NCI-H2107 treated with DMSO at 0.1 percent for 48 hours (cell line): ENCODE data around the gene PRAMEF33.
"Not testable (repeated sequence)": the region's sequence is repeated elsewhere in the genome, so short reads cannot be mapped to it uniquely, and the experiment has no call there.

Experiments
- DNase-seq: peaks from one replicate; lab custom pipeline; 2025; ENCODE audit not compliant: unreplicated experiment; lab: John Stamatoyannopoulos, UW

PRAMEF33 gene, protein sequence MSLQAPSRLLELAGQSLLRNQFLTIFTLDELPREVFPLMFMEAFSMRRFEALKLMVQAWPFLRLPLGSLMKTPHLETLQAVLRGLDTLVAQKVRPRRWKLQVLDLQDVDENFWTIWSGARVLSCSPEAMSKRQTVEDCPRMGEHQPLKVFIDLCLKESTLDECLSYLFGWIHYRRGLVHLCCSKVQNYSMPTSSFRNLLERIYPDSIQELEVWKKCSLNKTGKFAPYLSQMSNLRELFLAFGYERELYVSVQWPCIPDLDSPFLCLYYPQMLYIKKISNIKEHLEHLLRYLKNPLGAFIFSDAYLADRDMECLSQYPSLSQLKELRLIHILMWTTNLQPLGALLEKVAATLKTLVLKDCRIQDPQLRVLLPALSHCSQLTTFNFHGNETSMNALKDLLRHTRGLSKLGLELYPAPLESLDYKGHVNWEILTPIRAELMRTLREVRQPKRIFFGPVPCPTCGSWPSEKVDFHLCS

GRCh38 chr1:13303239-13303638 lies at the start of gene PRAMEF33:
TSS of gene PRAMEF33 (plus strand) at chr1:13303539. CDS start at chr1:13305955, 2,416 bp downstream.
- DNase-seq = not testable (repeated sequence)

DNA sequence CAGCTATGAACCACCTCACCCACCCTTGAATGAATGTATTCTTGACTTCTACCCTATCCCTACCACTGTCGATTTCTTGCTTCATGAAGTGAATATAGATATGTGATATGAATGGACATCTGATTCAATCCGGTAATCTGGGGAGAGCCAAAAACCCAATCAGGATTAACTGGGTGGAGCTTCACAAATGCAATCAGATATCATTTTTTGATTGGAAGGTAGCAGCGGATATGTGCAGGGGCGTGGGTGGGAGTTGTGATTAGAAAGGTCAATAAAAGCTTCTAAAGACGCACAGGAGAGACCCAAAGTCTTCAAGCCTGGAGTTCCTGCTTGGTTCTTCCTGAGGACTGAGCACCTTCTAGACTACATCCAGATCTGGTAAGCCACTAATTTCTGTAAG lies 49.4 kb upstream of the PRAMEF33 start, which contains the start of gene PRAMEF5:
TSS of gene PRAMEF5 (plus strand) at position 301 of the 400 bp plus-strand sequence. CDS start 5,071 bp downstream, outside the sequence.
- not testable (repeated sequence) for DNase-seq

DNA sequence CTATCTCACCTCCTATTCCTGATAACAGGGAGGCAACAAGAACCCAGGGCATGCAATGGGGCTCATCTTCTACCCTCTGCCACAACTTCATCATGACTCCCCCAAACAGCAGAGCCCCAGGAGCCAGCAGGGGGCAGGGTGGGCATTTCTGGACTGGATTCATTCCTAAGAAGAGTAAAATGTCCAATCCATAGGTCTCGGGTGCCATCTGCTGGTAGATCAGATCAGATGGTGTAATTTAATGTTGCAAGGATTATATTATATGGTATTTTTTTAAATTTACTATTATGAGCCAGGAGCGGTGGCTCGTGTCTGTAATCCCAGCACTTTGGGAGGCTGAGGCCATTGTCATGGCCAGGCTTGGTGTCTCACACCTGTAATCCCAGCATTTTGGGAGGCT lies 38.2 kb upstream of the PRAMEF33 start:
- DNase-seq = not testable (repeated sequence)

- DNase-seq = not testable (repeated sequence)
Measured at GRCh38 chr1:13277016-13277415, 26.3 kb upstream of the PRAMEF33 start.

DNA sequence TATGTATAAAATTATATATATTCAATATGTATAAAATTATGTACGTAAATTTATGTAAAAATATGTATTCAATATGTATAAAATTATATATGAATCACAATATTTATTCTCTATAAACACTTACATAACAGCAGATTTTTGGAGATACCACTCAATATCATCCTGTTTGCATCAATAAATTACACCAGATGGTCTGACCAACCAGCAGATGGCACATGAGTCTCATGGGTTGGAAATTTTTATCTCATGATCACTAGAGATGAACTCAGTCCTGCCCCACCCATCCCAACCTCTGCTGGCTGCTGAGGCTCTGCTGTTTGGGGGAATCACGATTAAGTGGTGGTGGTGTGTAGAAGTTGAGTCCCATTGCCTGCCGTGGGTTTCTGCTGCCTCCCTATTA lies 23.7 kb upstream of the PRAMEF33 start:
- DNase-seq = not testable (repeated sequence)

DNA sequence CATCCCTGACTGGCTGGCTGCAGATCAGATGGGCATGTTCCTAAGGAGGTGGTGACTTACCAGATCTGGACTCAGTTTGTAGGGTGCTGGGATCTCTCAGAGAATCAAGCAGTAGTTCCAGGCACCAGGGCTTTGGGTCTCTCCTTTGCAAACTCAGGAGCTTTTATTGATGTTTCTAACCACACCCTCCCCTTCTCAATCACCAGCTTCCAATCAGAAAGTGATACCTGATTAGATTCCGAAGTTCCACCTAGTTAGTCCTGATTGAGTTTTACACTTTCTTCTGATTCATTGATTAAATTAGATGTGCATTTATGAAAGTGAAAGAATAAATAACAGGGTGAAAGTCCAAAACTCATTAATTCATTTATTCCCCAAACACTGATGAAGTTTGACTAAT lies 18.3 kb upstream of the PRAMEF33 start, which contains the start of gene PRAMEF8:
TSS of gene PRAMEF8 (minus strand) at position 101 of the 400 bp plus-strand sequence. CDS start 1,046 bp downstream, outside the sequence.
- not testable (repeated sequence) for DNase-seq

DNA sequence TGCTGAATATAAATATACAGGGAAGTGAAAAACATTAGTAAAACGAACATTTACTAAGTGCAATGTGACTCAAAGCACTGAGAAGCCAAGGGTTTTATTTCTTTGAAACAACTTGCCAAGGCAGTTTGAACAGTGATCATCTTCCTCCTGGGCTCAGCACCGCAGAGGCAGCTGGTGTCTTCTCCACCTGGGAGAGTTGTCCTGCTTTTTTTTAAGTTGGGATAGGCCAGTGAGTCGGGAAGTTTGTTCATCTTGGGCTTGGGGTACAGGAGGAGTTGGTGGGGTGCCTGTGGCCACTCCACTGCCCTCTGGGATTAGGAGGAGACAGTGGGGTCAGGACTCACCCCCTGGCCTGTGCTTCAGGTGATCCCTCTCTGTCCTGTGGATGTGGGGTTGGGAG lies 14.3 kb upstream of the PRAMEF33 start:
- not testable (repeated sequence) for DNase-seq

DNA sequence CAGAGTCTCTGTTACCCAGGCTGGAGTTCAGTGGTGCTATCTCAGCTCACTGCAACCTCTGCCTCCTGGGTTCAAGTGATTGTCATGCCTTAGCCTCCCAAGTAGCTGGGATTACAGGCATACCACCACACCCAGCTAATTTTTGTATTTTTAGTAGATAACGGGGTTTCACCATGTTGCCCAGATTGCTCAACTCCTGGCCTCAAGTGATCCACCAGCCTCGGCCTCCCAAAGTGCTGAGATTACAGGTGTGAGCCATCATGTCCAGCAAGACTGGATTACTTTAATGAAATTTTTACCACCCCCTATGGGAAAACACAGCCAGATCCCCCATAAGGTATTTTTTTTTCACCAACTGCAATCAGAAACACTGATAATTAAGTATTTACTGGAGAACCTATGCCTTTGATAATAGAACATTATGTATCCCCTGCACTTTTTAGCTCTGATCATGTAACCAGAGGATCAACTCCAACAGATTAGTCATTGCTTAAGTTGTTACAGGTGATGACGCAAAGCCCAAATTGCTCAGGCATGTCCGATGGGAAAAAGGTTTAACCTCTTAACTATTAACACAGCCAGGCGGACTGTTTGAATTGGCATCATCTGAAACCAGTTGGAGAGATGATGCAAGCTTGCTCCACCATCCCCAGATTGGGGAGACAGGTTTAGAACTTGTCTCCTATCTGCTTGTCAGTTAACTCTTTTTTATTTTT lies 6.0 kb upstream of the PRAMEF33 start:
- DNase-seq = not testable (repeated sequence)

DNA sequence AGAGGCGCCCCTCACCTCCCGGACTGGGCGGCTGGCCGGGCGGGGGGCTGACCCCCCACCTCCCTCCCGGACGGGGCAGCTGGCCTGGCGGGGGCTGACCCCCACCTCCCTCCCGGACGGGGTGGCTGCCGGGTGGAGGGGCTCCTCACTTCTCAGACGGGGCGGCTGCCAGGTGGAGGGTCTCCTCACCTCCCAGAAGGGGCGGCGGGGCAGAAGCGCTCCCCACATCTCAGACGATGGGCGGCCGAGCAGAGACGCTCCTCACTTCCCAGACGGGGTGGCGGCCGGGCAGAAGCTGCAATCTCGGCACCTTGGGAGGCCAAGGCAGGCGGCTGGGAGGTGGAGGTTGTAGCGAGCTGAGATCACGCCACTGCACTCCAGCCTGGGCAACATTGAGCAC lies 4.6 kb upstream of the PRAMEF33 start:
- DNase-seq = not testable (repeated sequence)

DNA sequence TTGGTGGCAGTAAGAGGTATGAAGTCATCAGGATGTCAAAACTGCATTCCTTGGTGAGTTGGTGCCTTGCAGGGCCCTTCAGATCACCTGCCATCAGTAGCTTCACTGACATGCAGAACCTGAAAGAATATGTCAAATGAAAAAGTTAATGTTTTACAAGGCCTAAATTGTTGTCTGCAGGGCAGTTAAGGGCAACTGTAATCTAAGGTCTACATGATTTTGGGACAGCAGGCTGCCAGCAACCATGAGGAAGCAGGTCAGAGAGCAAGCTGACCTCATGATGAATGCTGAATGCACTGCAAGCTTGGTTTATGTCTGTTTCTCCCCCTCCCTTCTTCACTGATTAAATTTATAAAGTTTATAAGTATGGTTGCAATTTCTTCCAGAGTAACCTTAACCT lies 1.1 kb upstream of the PRAMEF33 start:
- DNase-seq = not testable (repeated sequence)

- not testable (repeated sequence) for DNase-seq
Measured at GRCh38 chr1:13315281-13315680, 11.9 kb downstream of the PRAMEF33 start, which contains the start of gene PRAMEF15. TSS of gene PRAMEF15 (plus strand) at chr1:13315581. CDS start at chr1:13318408, 2,827 bp downstream.

GRCh38 chr1:13342496-13342895 lies 39.2 kb downstream of the PRAMEF33 start:
- not testable (repeated sequence) for DNase-seq

- not testable (repeated sequence) for DNase-seq
Measured at GRCh38 chr1:13347034-13347433, 43.7 kb downstream of the PRAMEF33 start, which contains the start of gene PRAMEF14. TSS of gene PRAMEF14 (minus strand) at chr1:13347134. CDS start at chr1:13345314, 1,820 bp downstream.

DNA sequence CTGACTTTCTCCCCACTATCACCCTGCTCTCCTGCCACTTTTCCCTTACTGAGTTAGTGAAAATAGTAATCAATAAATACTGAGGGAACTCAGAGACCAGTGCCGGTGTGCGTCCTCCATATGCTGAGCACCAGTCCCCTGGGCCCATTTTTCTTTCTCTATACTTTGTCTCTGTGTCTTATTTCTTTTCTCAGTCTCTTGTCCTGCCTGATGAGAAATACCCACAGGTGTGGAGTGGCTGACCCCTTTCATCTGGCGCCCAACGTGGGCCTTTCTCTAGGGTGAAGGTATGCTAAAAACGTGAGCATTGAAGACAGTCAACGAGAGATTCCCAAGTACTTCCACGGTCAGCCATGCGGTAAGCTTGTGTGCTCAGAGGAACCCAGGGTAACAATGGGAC lies 50.1 kb downstream of the PRAMEF33 start:
- not testable (repeated sequence) for DNase-seq

DNA sequence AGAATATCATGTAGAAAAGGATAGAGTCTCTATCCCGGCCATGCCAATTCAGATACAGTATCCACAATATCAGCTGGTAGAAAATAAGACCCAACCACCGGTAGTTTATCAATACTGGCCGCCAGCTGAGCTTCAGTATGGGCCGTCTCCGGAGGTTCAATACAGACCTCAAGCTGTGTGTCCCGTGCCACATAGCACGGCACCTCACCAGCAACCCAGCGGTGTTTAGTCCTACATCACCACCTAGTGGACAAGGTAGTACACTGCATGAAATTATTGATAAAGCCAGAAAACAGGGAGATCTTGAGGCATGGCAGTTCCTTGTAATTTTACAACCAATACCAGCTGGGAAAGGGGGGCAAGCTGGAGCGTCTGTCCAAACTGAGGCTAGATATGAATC lies 51.1 kb downstream of the PRAMEF33 start:
- DNase-seq = not testable (repeated sequence)

DNA sequence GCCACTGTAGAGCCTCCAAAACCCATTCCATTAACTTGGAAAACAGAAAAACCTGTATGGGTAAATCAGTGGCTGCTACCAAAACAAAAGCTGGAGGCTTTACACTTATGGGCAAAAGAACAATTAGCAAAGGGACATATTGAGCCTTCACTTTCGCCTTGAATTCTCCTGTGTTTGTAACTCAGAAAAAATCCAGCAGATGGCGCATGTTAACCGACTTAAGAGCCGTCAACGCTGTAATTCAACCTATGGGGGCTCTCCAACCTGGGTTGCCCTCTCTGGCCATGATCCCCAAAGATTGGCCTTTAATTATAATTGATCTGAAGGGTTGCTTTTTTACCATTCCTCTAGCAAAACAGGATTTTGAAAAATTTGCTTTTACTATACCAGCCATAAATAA lies 53.4 kb downstream of the PRAMEF33 start:
- DNase-seq = peak; percentile 4
